Gastrocnemius medialis (tissue), 4 donors: ENCODE measurements around the gene MCCD1. TPM values are rescaled to one million over a fixed set of nuclear protein-coding genes. Genes with fewer than 3 reads are reported as not detected.
A peak's percentile ranks its signal among the peaks of the same experiment; 100 is the strongest.

Source experiments
- ATAC-seq, 2 donors: fragments of 150-250 bp; one replicate each; pipeline ENCODE4 v1.9.1; 2016
- DNase-seq, 2 donors: peaks; one replicate each; pipeline ENCODE4 v3.0.0-alpha.2; 2019
- H3K27ac ChIP-seq, 4 donors: fragments of 200-600 bp; sonication (generic); 1 replicate in 1 of 4; 2 replicates in 3 of 4; pipeline ENCODE4 v1.5.1; 2016 to 2018; ENCODE audit warnings: mild to moderate bottlenecking in 2 of 4, moderate library complexity in 1 of 4
- H3K27me3 ChIP-seq, 3 donors: fragments of 200-600 bp; sonication (generic) in 2 of 3; 1 replicate in 1 of 3; 2 replicates in 2 of 3; pipeline versions ENCODE4 v1.5.1 to v1.6.0; 2016 to 2019; ENCODE audit warnings: mild to moderate bottlenecking in 1 of 3, moderate library complexity in 1 of 3
- H3K36me3 ChIP-seq, 2 donors: fragments of 200-600 bp; sonication (generic) in 1 of 2; one replicate each; pipeline ENCODE4 v1.5.1; 2017 to 2018
- H3K4me1 ChIP-seq, 2 donors: fragments of 200-600 bp; sonication (generic) in 1 of 2; one replicate each; pipeline ENCODE4 v1.5.1; 2016 to 2017; ENCODE audit warnings: mild to moderate bottlenecking in 2 of 2
- H3K4me3 ChIP-seq, 4 donors: fragments of 200-600 bp; sonication (generic) in 3 of 4; 1 replicate in 1 of 4; 2 replicates in 3 of 4; pipeline ENCODE4 v1.5.1; 2016 to 2019; ENCODE audit warnings: mild to moderate bottlenecking in 2 of 4
- H3K9me3 ChIP-seq, 3 donors: fragments of 200-600 bp; sonication (generic) in 2 of 3; 1 replicate in 1 of 3; 2 replicates in 2 of 3; pipeline ENCODE4 v1.5.1; 2016 to 2019
- POLR2A ChIP-seq, 2 donors: fragments of 450-650 bp; IDR thresholded peaks; one replicate each; pipeline ENCODE4 v1.6.1; 2017; ENCODE audit warnings: antibody characterized with exemption in 2 of 2, mild to moderate bottlenecking in 2 of 2, moderate library complexity in 2 of 2
- in situ Hi-C, 4 donors: fragments of 200-750 bp; cut with MboI; loops; one replicate each; pipeline versions ENCODE4 v1.15.0 to v1.8.0; 2017; ENCODE audit warnings: low sequenced_read_pairs in 4 of 4
- intact Hi-C: fragments of 100-400 bp; cut with DNase I; formaldehyde crosslinking; loops from one replicate; pipeline ENCODE4 v1.15.1; 2023; ENCODE audit warnings: low total_unique reads
- total RNA-seq, 4 donors: library from RNA; depleted of rRNA; stranded (reverse); fragments of >200 nt; gene quantifications; one replicate each; pipeline versions ENCODE4 v1.1.0 to v1.2.3, GENCODE V29; 2016
- TF ChIP-seq, protein P1 (sequence below), 5 experiments: fragments of 450-650 bp in 3 of 5; fragments of 200-600 bp in 2 of 5; sonication (generic) in 2 of 5; IDR thresholded peaks in 4 of 5; conservative IDR thresholded peaks in 1 of 5; 1 replicate in 4 of 5; 2 replicates in 1 of 5; pipeline ENCODE4 v1.5.1; 2016 to 2019; ENCODE audit warnings: antibody characterized with exemption in 5 of 5, mild to moderate bottlenecking in 3 of 5, moderate library complexity in 3 of 5

Gene MCCD1
- total RNA-seq, 4 donors from 2014 or later: not detected

DNA sequence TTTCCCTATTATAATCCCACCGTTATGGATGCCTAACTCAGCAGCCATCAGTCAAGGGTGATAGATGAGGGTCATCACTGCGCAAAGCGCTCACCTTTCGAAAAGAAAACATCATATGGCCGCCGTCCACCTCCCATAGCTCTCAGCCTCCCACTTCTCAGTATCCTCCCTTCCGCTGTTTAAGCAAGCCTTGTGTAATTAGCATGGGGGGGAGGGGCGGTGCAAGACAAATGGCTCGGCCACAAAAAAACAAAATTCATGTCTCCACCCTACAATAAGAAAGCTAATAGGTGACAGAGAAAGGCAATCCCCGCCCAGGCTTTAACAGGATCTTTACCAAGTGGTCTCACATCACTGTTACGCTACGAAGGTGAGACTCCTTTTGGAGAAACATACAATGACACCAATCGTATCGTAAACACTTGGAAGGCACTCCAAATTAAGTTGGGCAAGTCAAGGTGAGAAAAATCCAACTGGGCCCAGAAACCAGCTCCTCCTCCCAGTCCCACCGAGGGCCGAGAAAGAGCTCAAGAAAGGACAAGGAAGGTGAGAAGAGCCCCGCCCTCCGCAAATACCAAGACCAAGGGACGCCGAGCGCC is 12.4 kb downstream of the MCCD1 start:
- H3K27me3 ChIP-seq: no peaks in the 10 kb centered on the region
- TF ChIP-seq, protein P1, sequence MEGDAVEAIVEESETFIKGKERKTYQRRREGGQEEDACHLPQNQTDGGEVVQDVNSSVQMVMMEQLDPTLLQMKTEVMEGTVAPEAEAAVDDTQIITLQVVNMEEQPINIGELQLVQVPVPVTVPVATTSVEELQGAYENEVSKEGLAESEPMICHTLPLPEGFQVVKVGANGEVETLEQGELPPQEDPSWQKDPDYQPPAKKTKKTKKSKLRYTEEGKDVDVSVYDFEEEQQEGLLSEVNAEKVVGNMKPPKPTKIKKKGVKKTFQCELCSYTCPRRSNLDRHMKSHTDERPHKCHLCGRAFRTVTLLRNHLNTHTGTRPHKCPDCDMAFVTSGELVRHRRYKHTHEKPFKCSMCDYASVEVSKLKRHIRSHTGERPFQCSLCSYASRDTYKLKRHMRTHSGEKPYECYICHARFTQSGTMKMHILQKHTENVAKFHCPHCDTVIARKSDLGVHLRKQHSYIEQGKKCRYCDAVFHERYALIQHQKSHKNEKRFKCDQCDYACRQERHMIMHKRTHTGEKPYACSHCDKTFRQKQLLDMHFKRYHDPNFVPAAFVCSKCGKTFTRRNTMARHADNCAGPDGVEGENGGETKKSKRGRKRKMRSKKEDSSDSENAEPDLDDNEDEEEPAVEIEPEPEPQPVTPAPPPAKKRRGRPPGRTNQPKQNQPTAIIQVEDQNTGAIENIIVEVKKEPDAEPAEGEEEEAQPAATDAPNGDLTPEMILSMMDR (IDR thresholded peaks at IDR 0.05 in 4 of 5, conservative IDR thresholded peaks at IDR 0.05 in 1 of 5): no peak
- no peak for TF ChIP-seq POLR2A (IDR thresholded peaks at IDR 0.05)
- H3K9me3 ChIP-seq: no peaks in the 10 kb centered on the region
- H3K27ac ChIP-seq: peak overlapping the region; percentile 96 to 98 (median 96)
- ATAC-seq (peak; percentile 14 to 24), DNase-seq (peak in 1 of 2 donors; percentile 48)
- H3K4me3 ChIP-seq: peak overlapping the region; percentile 81 to 91 (median 85)
- in situ Hi-C loops (loop anchor here (5.0 to 25.0 kb wide), 5 partner anchors 54 to 646 kb away; partner anchors contain the start of genes AGER (in 1 of the 4), AGPAT1 (in 1 of the 4), GPSM3 (in 1 of the 4) and NCR3 (in 1 of the 4)), intact Hi-C loops (loop anchor here (1.0 to 10.0 kb wide), 6 partner anchors 44 to 1476 kb away; partner anchors contain the start of genes BAG6, EHMT2, MICB and MRPS18B)
- H3K4me1 ChIP-seq: peaks cover 31 to 38% of the 10 kb centered on the region in 2 donors
- H3K36me3 ChIP-seq: peaks cover 4 to 41% of the 10 kb centered on the region in 2 donors

DNA sequence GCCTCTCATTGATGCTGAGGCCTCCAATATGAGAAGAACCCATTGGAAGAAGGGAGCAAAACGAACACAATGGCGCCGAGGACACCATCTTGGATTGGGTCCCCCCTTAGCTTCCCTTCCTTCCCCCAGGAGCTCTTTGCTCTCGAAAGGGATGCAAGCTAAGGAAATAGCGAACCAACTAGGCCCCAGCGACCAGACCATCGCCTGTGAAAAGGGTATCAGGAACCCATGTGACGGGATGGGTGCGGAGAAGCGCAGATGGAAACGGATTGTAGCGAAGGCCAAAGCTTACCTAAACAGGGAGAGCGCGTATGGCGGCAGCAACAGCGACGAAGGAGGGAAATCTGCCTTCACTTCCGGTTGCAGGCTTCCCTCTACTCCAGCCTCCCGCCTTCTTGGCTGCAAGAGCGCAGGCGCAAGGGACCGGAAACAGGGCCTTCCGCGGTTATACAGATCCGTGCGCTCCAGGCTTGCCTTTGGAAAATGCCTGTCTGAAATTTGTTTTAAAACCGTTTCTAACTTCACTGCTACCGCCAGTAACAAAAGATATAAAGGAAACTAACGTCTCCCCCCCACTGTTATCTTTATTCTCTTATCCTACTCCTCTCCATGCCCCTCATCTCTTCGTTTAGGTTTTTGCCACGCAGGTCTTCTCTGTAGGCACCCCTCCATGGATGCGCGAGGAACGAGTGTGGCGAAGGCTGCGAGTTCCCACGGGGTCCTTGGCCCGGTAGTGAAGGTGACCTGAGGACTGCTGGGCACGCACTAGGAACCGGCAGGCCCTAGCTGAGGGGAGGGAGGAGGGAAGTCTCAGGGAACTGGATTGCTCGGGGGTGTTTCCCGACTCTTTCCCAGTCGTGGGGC is 13.1 kb downstream of the MCCD1 start, which contains the start of gene DDX39B:
Gene DDX39B, minus strand, starts transcription at position 346 of the 864 bp plus-strand sequence. CDS start 1,471 bp downstream, outside the sequence.
- Histone ChIP-seq H3K36me3 (peaks cover 0 to 34% of the 10 kb centered on the region in 2 donors), H3K4me3 (peak within 1 kb of the TSS; percentile 81 to 91 (median 85)), H3K27me3 (no peaks in the 10 kb centered on the region), H3K27ac (peak within 1 kb of the TSS; percentile 96 to 98 (median 96)), H3K4me1 (peaks cover 31 to 38% of the 10 kb centered on the region in 2 donors), H3K9me3 (no peaks in the 10 kb centered on the region)
- ATAC-seq (peak; percentile 94 to 95), DNase-seq (peak; percentile 96 to 97)
- in situ Hi-C loops (loop anchor here (5.0 to 25.0 kb wide), 5 partner anchors 53 to 645 kb away; partner anchors contain the start of genes AGER (in 1 of the 4), AGPAT1 (in 1 of the 4), GPSM3 (in 1 of the 4) and NCR3 (in 1 of the 4)), intact Hi-C loops (loop anchor here (1.0 to 10.0 kb wide), 7 partner anchors 45 to 1477 kb away; partner anchors contain the start of genes BAG6, EHMT2, MICB and MRPS18B)
- TF ChIP-seq, protein P1 (IDR thresholded peaks at IDR 0.05 in 4 of 5, conservative IDR thresholded peaks at IDR 0.05 in 1 of 5): no peak
- peak; percentile 72 to 77 for TF ChIP-seq POLR2A (IDR thresholded peaks at IDR 0.05)

DNA sequence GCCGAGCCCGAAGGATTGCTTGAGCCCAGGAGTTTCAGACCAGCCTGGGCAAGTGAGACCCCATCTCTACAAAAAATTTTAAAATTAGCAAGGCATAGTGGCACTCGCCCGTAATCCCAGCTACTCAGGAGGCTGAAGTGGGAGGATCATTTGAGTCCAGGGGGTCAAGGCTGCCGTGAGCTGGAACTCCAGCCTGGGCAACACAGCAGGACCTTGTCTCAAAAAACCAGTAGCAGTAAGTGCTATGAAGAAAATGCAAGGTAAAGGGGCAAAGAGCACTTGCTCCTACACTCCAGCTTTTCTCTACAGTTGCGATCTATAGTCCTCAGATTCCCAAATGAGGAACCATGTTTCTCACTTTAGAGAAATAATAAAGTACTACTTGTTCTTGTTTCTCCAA is 14.9 kb downstream of the MCCD1 start:
- TF ChIP-seq, protein P1 (IDR thresholded peaks at IDR 0.05 in 4 of 5, conservative IDR thresholded peaks at IDR 0.05 in 1 of 5): no peak
- no peak for TF ChIP-seq POLR2A (IDR thresholded peaks at IDR 0.05)
- no peaks in the 10 kb centered on the region for H3K9me3 ChIP-seq
- no peak overlapping the region for H3K4me3 ChIP-seq
- peak overlapping the region; percentile 96 to 98 (median 96) for H3K27ac ChIP-seq
- ATAC-seq (no peak), DNase-seq (no peak)
- intact Hi-C loops (loop anchor here (2.0 to 10.0 kb wide), 6 partner anchors 46 to 1479 kb away; partner anchors contain the start of genes EHMT2, MICB, MRPS18B and POLR1H), in situ Hi-C loops (loop anchor here (5.0 to 25.0 kb wide), 5 partner anchors 51 to 644 kb away; partner anchors contain the start of genes AGER (in 1 of the 4), AGPAT1 (in 1 of the 4), GPSM3 (in 1 of the 4) and NCR3 (in 1 of the 4))
- H3K36me3 ChIP-seq: peaks cover 0 to 17% of the 10 kb centered on the region in 2 donors
- peaks cover 41 to 43% of the 10 kb centered on the region in 2 donors for H3K4me1 ChIP-seq
- no peaks in the 10 kb centered on the region for H3K27me3 ChIP-seq

DNA sequence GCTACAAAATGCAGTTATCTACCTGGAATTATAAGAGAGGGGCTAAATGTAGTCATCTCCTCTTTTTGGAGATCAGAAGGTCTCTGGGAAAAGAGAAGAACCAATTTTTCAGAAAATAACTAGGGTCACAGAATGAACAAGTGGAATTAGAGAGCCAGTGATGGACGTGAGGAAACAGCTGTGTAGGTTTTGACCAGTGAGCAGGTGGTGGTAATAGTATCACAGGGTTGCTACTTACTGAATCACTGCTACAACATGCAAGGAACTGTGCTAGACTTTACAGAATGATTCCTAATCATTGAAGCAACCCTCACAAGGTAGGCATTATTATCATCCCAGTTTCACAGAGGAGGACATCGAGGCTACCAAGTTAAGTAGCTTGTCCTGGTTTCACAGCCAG is 15.9 kb downstream of the MCCD1 start:
- DNase-seq (no peak), ATAC-seq (no peak)
- peaks cover 0 to 17% of the 10 kb centered on the region in 2 donors for H3K36me3 ChIP-seq
- peaks cover 33% of the 10 kb centered on the region in 2 donors for H3K4me1 ChIP-seq
- TF ChIP-seq POLR2A (IDR thresholded peaks at IDR 0.05): no peak
- TF ChIP-seq, protein P1 (IDR thresholded peaks at IDR 0.05 in 4 of 5, conservative IDR thresholded peaks at IDR 0.05 in 1 of 5): no peak
- no peak overlapping the region for H3K27ac ChIP-seq
- no peaks in the 10 kb centered on the region for H3K9me3 ChIP-seq
- H3K27me3 ChIP-seq: no peaks in the 10 kb centered on the region
- no peak overlapping the region for H3K4me3 ChIP-seq
- in situ Hi-C loops (loop anchor here (5.0 to 25.0 kb wide), 5 partner anchors 50 to 643 kb away; partner anchors contain the start of genes AGER (in 1 of the 4), AGPAT1 (in 1 of the 4), GPSM3 (in 1 of the 4) and NCR3 (in 1 of the 4)), intact Hi-C loops (loop anchor here (5.0 to 10.0 kb wide), 8 partner anchors 47 to 1480 kb away; partner anchors contain the start of genes EHMT2, MICB, MRPS18B and NELFE)
